HG03139 (cell line): ENCODE measurements around the gene GPC5.
"Not testable (repeated sequence)": the region's sequence is repeated elsewhere in the genome, so short reads cannot be mapped to it uniquely, and the experiment has no call there.

Source experiments
- ATAC-seq: cut with Tn5 transposase; IDR thresholded peaks from one replicate; pipeline ENCODE4 v1.9.1; 2021; ENCODE audit not compliant: unreplicated experiment

Gene GPC5

GRCh38 chr13:92251671-92252210 is 853.3 kb downstream of the GPC5 start:
- no peak for ATAC-seq

DNA sequence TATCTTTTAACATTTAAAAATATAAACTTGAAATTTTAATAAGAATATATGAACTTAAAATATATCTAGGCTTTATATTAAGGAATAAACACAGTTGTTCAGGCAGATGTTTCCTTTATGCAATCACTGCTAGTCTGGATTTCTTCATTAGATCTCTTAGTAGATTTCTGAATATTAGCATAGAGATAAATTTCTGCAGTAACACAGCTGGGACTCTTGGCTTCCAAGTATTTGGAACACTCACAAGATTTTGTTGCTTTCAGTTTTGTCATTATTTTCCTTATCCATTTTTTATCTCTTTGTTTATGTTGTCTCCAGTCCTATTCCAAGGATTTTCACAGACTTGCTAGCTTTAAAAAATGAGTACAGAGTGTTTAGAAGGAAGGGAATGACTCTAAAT is 857.1 kb downstream of the GPC5 start:
- no peak for ATAC-seq

DNA sequence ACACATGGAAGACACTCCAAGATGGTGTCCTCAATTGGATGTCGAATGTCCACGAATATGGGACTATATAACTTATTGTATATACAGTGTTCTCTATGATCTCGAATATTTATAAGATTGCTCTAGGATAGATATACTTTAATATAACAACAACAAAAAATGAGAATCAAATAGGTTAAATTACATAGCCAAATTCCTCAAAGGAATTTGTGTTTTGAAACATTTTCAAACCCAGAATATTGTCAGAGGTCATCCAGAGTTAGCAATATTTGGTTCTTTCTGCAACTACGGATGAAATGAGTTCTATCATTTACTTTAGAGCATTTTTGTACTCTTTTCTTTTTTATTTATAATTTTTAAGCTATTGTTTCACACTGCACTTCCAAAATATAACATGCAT is 857.8 kb downstream of the GPC5 start:
- ATAC-seq = no peak

DNA sequence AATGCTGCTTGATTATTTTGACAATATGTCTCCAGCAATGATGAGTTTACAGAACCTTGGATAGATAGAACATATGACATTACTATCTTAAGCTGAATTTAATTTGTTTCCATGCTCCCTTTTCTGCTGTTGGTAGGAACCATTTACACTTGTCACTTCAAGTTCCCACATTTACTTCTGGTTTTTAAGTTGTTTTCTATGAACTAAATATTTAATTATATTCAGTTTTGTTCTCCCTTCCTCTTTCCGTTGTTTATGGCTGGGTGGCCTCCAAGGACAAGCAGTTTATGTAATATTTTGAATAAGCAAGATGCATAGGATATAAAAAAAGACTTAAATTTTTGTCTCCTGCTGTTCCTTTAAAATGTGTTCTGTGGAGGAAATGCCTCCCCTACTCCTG is 860.6 kb downstream of the GPC5 start:
- ATAC-seq = no peak

GRCh38 chr13:92259523-92259922 is 861.1 kb downstream of the GPC5 start:
- no peak for ATAC-seq

DNA sequence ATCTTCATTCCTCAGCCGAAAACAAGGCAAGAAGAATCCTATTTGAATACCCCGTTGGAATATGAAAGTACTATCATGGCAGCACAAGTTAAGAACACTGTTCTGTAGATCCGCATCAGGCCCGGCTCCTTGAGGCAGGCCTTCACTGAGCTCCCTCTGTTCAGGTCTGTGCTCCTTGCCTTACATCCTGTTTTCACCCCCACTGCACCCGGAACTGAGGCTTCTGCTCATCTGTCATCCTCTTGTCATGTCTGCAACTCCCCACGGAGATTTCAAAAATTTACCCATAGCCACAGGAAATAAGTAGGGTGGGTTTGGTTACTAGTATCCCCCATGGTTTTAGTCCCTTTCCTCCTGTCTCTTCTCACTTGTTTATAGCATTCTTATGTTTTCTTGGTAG is 861.9 kb downstream of the GPC5 start:
- ATAC-seq = no peak

- ATAC-seq = no peak
Observed at GRCh38 chr13:92262100-92262788, 863.8 kb downstream of the GPC5 start.

DNA sequence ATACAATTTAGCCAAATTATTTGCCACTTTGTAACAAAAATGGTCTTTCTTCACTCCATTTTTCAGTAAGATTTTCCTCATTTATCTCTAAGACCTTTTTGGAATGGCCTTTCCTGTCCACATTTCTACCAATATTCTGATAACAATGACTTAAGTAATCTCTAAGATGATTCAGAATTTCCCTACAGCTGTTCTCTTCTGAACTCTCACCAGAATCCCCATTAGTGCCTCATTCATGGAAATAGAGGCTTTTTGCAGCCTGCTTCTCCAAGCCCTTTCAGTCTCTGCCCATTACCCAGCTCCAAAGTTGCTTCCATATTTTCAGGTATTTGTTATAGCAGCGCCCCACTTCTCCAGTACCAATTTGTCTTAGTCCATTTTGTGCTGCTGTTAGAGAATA is 867.0 kb downstream of the GPC5 start:
- no peak for ATAC-seq

GRCh38 chr13:92270990-92271389 is 872.6 kb downstream of the GPC5 start:
- ATAC-seq = no peak

- no peak for ATAC-seq
Observed at GRCh38 chr13:92272177-92272576, 873.8 kb downstream of the GPC5 start.

- ATAC-seq = not testable (repeated sequence)
Observed at GRCh38 chr13:92280986-92281385, 882.6 kb downstream of the GPC5 start.

- ATAC-seq = not testable (repeated sequence)
Observed at GRCh38 chr13:92290718-92291307, 892.4 kb downstream of the GPC5 start.

DNA sequence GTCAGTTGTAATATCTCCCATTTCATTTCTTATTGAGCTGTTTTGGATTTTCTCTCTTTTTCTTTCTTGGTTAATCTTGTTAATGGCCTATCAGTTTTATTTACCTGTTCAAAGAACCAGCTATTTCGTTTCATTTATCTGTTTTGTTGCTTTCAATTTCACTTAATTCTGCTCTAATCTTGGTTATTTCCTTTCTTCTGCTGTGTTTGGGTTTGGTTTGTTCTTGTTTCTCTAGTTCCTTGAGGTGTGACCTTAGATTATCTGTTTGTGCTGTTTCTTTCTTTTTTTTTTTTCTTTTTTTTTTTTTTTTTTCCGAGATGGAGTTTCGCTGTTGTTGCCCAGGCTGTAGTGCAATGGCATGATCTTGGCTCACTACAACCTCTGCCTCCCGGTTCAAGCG is 896.1 kb downstream of the GPC5 start:
- ATAC-seq = not testable (repeated sequence)

DNA sequence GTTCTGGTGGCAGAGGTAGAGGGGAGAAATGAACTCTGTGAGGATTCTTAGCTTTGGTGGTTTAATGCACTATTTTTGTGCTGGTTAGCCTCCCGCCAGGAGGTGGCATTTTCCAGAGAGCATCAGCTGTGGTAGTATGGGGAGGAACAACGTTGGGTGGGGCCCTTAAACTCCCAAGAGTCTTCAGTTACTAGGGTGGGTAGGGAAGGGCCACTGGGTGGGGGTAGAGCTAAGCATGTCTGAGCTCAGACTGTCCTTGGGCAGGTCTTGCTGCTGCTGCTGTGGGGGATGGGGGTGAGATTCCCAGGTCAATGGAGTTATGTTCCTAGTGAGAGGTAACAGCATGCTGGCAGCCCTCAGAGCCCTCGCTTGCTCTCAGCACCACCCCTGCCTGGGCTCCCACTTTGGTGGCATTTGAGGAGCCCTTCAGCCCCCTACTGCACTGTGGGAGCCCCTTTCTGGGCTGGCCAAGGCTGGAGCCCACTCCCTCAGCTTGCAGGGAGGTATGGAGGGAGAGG is 897.8 kb downstream of the GPC5 start:
- ATAC-seq = not testable (repeated sequence)

- no peak for ATAC-seq
Observed at GRCh38 chr13:92297971-92298942, 899.8 kb downstream of the GPC5 start.

- ATAC-seq = no peak
Observed at GRCh38 chr13:92300651-92301050, 902.2 kb downstream of the GPC5 start.

DNA sequence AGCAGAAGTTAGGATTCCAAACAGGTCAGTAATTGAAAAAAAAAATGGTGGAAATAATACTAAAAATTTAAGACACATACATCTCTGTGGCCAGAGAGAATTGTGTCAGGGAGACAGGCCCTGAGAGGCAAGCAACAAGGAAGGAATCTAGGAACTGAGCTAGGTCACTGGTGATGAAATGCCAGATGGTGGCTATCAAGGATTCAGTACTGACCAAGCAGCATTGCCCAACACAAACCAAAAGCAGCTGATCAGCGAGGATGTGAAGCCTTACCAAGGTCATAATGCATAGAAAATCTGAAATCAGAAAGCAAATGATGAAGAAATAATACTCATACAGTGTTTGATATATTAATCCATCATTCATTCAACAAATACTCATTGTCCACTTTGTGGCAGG is 905.0 kb downstream of the GPC5 start:
- no peak for ATAC-seq

GRCh38 chr13:92307752-92308151 is 909.3 kb downstream of the GPC5 start:
- no peak for ATAC-seq

GRCh38 chr13:92312823-92313222 is 914.4 kb downstream of the GPC5 start:
- ATAC-seq = no peak

DNA sequence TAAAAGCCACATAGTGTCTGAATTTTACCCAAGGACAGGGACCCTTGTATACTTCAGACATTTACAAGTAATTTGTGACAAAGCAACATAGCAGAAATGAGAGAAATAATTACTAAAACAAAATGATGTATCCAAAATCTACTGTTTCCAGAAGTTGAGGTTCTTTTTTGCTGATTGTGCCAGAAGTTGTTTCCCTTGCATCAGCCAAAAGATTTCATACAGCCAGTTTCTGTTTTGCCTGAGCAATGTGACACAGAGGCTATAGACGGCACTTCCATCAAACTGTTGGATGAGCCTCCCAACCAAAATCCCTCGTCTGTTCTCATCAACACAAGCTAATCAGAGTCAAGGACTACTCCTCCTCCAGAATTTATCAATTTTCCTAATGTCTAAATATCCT is 915.0 kb downstream of the GPC5 start:
- ATAC-seq = no peak

DNA sequence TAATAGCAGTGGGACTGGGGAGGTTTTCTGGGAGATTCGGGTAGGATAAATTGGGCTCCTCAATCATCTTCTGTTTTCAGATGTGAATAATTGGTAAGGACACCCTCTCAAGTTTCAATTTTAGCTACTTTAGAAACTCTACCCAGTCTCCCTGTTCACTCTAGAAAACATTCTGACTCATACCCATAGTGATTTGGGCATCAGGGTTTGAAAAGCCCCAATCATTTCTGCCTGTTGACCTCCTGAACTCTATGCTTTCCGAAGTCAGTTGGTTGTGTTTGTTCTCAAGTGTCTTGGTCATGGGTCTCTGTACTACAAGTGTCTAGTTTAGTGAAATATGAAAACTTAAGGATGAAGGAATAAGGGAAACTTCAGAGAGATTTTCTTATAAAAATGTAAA is 916.8 kb downstream of the GPC5 start:
- no peak for ATAC-seq
